Ureter (tissue), 1 donor: Measurements from ENCODE around the gene FAM83B. TPM values are rescaled to one million over a fixed set of nuclear protein-coding genes. Genes with fewer than 3 reads are reported as not detected.

Source experiments
- DNase-seq: peaks from one replicate; pipeline ENCODE4 v3.0.0-alpha.2; 2020; ENCODE audit warnings: low spot score
- total RNA-seq: library from RNA; stranded (reverse); gene quantifications from one replicate; pipeline ENCODE4 v1.2.4, GENCODE V29; 2023
- donor health status: DM: yes; HTN: yes; CAD: no.

The FAM83B gene
- total RNA-seq, 1 donor from 2014 or later: 24.9 TPM

- DNase-seq: no peak
These were observed 134.1 kb downstream of the FAM83B start for GRCh38 chr6:54980511-54981275.

GRCh38 chr6:54981276-54981609 lies 134.7 kb downstream of the FAM83B start:
- no peak for DNase-seq

GRCh38 chr6:54981647-54982046 lies 135.1 kb downstream of the FAM83B start:
- no peak for DNase-seq

GRCh38 chr6:54987633-54988290 lies 141.2 kb downstream of the FAM83B start:
- DNase-seq: no peak

GRCh38 chr6:54988576-54988975 lies 142.0 kb downstream of the FAM83B start:
- DNase-seq: no peak

- DNase-seq: no peak
These were observed 143.4 kb downstream of the FAM83B start for GRCh38 chr6:54990001-54990400.
